ENCODE data around the gene HCN1. TPM values are rescaled to one million over a fixed set of nuclear protein-coding genes. Genes with fewer than 3 reads are reported as not detected.

HCN1 gene
- total RNA-seq, 2 donors from 2014 or later: 4.4 to 5.5 TPM

- TF ChIP-seq CTCF (IDR thresholded peaks at IDR 0.05): no peak
- Histone ChIP-seq H3K27me3 (no peaks in the 10 kb centered on the region), H3K4me1 (no peaks in the 10 kb centered on the region), H3K4me3 (no peak overlapping the region), H3K36me3 (no peaks in the 10 kb centered on the region), H3K9me3 (peaks cover 0 to 7% of the 10 kb centered on the region in 2 donors), H3K27ac (peak overlapping the region; percentile 47 to 75)
- no peak for DNase-seq (ENCODE audit: low spot score)
These were observed 117.9 kb downstream of the HCN1 start for GRCh38 chr5:45578270-45578669.

GRCh38 chr5:45568813-45569212 is 127.4 kb downstream of the HCN1 start:
- Histone ChIP-seq H3K27me3 (no peaks in the 10 kb centered on the region), H3K4me1 (no peaks in the 10 kb centered on the region), H3K27ac (no peak overlapping the region), H3K9me3 (no peaks in the 10 kb centered on the region), H3K4me3 (no peak overlapping the region), H3K36me3 (no peaks in the 10 kb centered on the region)
- no peak for TF ChIP-seq CTCF (IDR thresholded peaks at IDR 0.05)
- DNase-seq (ENCODE audit: low spot score): no peak

- no peak overlapping the region for H3K4me3 ChIP-seq
- H3K27me3 ChIP-seq: no peaks in the 10 kb centered on the region
- no peak for DNase-seq (ENCODE audit: low spot score)
- TF ChIP-seq CTCF (IDR thresholded peaks at IDR 0.05): no peak
- no peaks in the 10 kb centered on the region for H3K4me1 ChIP-seq
- no peaks in the 10 kb centered on the region for H3K36me3 ChIP-seq
- H3K27ac ChIP-seq: peak overlapping the region in 1 of 2 donors; percentile 54
- no peaks in the 10 kb centered on the region for H3K9me3 ChIP-seq
These were observed 153.8 kb downstream of the HCN1 start for GRCh38 chr5:45542421-45542820.

- DNase-seq (ENCODE audit: low spot score): no peak
- Histone ChIP-seq H3K27ac (peak overlapping the region in 1 of 2 donors; percentile 73), H3K4me3 (no peak overlapping the region), H3K9me3 (no peaks in the 10 kb centered on the region), H3K36me3 (no peaks in the 10 kb centered on the region), H3K27me3 (no peaks in the 10 kb centered on the region), H3K4me1 (peaks cover 0 to 9% of the 10 kb centered on the region in 2 donors)
- no peak for TF ChIP-seq CTCF (IDR thresholded peaks at IDR 0.05)
These were observed 162.5 kb downstream of the HCN1 start for GRCh38 chr5:45533663-45534062.

GRCh38 chr5:45532826-45533624 is 163.2 kb downstream of the HCN1 start:
- H3K27me3 ChIP-seq: no peaks in the 10 kb centered on the region
- peaks cover 0 to 9% of the 10 kb centered on the region in 2 donors for H3K4me1 ChIP-seq
- H3K27ac ChIP-seq: peak overlapping the region; percentile 18 to 73
- no peak for TF ChIP-seq CTCF (IDR thresholded peaks at IDR 0.05)
- H3K36me3 ChIP-seq: no peaks in the 10 kb centered on the region
- no peak overlapping the region for H3K4me3 ChIP-seq
- no peaks in the 10 kb centered on the region for H3K9me3 ChIP-seq
- DNase-seq (ENCODE audit: low spot score): no peak

GRCh38 chr5:45521067-45521466 is 175.1 kb downstream of the HCN1 start:
- TF ChIP-seq CTCF (IDR thresholded peaks at IDR 0.05): peak in 1 of 2 donors; percentile 38
- H3K4me1 ChIP-seq: no peaks in the 10 kb centered on the region
- H3K4me3 ChIP-seq: no peak overlapping the region
- H3K9me3 ChIP-seq: no peaks in the 10 kb centered on the region
- no peak for DNase-seq (ENCODE audit: low spot score)
- no peaks in the 10 kb centered on the region for H3K27me3 ChIP-seq
- H3K27ac ChIP-seq: no peak overlapping the region
- H3K36me3 ChIP-seq: no peaks in the 10 kb centered on the region

All from right atrium auricular region (tissue), 2 donors.